UCSD-AML1 (cell line): ENCODE results near the gene PRELID3B.
A peak's percentile ranks its signal among the peaks of the same experiment; 100 is the strongest.
"Not testable (repeated sequence)": the region's sequence is repeated elsewhere in the genome, so short reads cannot be mapped to it uniquely, and the experiment has no call there.

Source experiments
- DNase-seq: peaks from one replicate; lab custom pipeline; 2025; ENCODE audit not compliant: unreplicated experiment; lab: John Stamatoyannopoulos, UW

The PRELID3B gene

GRCh38 chr20:59050437-59050836, 7.9 kb upstream of the PRELID3B start:
- DNase-seq: no peak

- DNase-seq: no peak
Observed at GRCh38 chr20:59048681-59049030, 6.1 kb upstream of the PRELID3B start.

GRCh38 chr20:59047938-59048680, 5.5 kb upstream of the PRELID3B start:
- DNase-seq: no peak

- DNase-seq: no peak
Observed at GRCh38 chr20:59046862-59047261, 4.3 kb upstream of the PRELID3B start.

GRCh38 chr20:59044796-59045195, 2.2 kb upstream of the PRELID3B start:
- DNase-seq: no peak

- DNase-seq: no peak
Observed at GRCh38 chr20:59044295-59044694, 1.7 kb upstream of the PRELID3B start.

GRCh38 chr20:59043698-59044097, 1.1 kb upstream of the PRELID3B start:
- DNase-seq: no peak

GRCh38 chr20:59042796-59043631, 428 bp upstream of the PRELID3B start:
- peak; percentile 97 for DNase-seq

- DNase-seq: not testable (repeated sequence)
Observed at GRCh38 chr20:59041487-59041886, 1.1 kb downstream of the PRELID3B start.

GRCh38 chr20:59040667-59041066, 1.9 kb downstream of the PRELID3B start:
- no peak for DNase-seq

- DNase-seq: no peak
Observed at GRCh38 chr20:59039233-59039632, 3.4 kb downstream of the PRELID3B start.

GRCh38 chr20:59037386-59037785, 5.2 kb downstream of the PRELID3B start:
- no peak for DNase-seq

GRCh38 chr20:59035381-59035780, 7.2 kb downstream of the PRELID3B start:
- no peak for DNase-seq

- DNase-seq: no peak
Observed at GRCh38 chr20:59033616-59034165, 8.9 kb downstream of the PRELID3B start.

GRCh38 chr20:59033093-59033492, 9.5 kb downstream of the PRELID3B start:
- DNase-seq: no peak

GRCh38 chr20:59032713-59033059, 9.9 kb downstream of the PRELID3B start:
- no peak for DNase-seq

GRCh38 chr20:59032023-59032712, 10.4 kb downstream of the PRELID3B start, which contains the start of gene ATP5F1E:
Gene ATP5F1E, minus strand, starts transcription at chr20:59032335. Its CDS starts 84 bp downstream, at chr20:59032251.
- peak; percentile 98 for DNase-seq

GRCh38 chr20:59031564-59032022, 11.0 kb downstream of the PRELID3B start:
- DNase-seq: no peak

- no peak for DNase-seq
Observed at GRCh38 chr20:59030911-59031563, 11.5 kb downstream of the PRELID3B start.

- no peak for DNase-seq
Observed at GRCh38 chr20:59028812-59029211, 13.8 kb downstream of the PRELID3B start.
